ENCODE data around the gene MKRN3.
A peak's percentile ranks its signal among the peaks of the same experiment; 100 is the strongest.

The MKRN3 gene

GRCh38 chr15:23565395-23566070 is at the start of gene MKRN3:
Gene MKRN3 (plus strand): TSS chr15:23565674. CDS start chr15:23565783, 109 bp downstream.
- H3K27ac ChIP-seq = no peak within 1 kb of the TSS
- TF ChIP-seq CTCF (conservative IDR thresholded peaks at IDR 0.05) = no peak

DNA sequence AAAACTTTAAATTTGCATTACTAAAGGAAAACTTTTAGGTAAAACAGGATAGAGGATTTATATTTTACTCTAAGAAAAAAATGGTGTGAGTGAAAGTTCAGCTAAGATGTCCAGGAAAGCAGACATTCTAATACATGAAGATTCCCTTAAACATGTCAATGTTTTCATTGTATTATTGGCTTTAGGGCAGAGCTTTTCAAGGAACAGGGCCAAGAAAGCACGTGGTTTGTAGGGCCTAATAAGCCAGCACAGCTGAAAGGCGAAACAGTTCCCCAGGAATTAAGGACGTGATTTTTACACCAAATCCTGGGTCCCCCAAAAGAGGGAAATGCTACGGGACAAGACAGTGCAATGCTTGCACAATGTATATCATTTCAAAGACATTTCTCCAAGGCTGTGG is 48.6 kb upstream of the MKRN3 start:
- no peak overlapping the region for H3K27ac ChIP-seq
- TF ChIP-seq CTCF (conservative IDR thresholded peaks at IDR 0.05) = no peak

DNA sequence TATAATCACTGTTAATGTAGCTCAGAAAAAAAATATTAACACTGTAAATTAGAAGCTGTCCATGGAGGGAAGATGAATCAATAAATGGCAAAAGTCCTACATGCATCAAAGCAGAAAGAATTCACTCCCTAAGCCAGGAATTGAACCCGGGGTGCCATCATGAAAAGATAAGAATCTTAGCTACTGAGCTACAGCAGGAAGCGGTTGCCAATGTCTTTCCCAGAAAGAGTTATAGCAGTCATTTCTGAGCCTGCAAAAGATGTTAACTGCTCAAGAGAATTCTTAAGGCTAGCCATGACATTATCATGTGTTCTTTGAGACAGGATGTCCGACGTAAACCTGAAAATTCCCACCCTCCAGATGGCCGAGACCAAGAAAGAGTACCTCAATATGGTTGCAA is 47.4 kb upstream of the MKRN3 start:
- TF ChIP-seq CTCF (conservative IDR thresholded peaks at IDR 0.05) = no peak
- no peak overlapping the region for H3K27ac ChIP-seq

- H3K27ac ChIP-seq = no peak overlapping the region
- TF ChIP-seq CTCF (conservative IDR thresholded peaks at IDR 0.05) = no peak
Measured at GRCh38 chr15:23524816-23525215, 40.7 kb upstream of the MKRN3 start.

DNA sequence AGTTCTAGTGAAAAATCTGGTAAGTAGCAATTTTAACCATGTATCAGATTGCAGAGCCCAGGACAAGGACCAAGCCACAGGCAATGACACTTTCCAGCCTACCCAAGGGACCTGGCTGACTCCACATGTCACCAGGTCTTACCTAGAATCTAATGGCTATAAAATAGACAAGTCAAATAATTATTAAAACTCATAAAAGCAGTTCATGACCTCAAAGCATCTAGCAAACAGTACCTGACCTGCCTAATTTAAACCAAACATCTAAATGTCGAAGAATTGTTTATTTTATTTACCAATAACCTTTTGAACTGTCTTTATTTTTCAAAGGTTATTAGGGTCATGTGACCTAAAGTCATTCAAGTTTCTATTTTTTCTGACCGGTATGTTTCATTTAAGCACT is 35.6 kb upstream of the MKRN3 start:
- TF ChIP-seq CTCF (conservative IDR thresholded peaks at IDR 0.05) = no peak
- peak overlapping the region; percentile 59 for H3K27ac ChIP-seq

DNA sequence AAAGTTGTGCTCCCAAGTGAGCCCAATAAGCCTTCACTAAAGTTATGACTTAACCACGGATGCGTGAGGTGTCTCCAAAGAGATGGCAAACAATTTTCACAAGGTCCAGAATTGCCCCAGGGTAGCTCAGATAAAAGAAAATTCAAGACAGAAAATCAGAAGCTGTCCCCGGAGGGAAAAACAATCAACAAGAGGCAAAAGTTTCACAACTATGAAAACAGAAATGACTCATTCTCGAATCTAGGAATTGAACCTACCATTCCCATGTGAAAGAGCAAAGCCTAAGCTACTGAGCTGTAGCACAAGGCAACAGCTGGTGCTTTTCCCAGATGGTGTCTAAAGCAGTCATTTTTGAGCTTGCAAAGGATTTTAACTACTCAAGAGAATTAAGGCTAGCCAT is 33.5 kb upstream of the MKRN3 start:
- TF ChIP-seq CTCF (conservative IDR thresholded peaks at IDR 0.05) = no peak
- no peak overlapping the region for H3K27ac ChIP-seq

DNA sequence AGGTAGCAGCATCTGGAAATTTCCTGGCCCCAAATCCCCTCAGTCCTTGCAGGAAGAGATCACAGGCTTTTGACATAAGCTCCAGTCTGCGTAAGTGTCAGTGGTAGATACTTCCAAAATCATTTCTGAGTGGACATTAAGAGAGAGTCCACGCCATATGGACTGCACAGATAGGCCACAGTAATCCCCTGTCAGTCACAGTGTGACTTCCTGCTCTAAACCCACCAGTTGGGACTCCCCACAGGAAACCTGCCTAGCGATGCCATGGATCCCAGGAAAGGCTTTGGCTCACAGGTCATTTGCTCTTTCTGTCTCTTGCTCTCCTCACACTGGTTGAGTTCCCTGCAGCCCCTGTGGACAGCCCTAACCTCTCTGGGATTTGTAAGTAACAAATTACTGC is 28.8 kb upstream of the MKRN3 start:
- TF ChIP-seq CTCF (conservative IDR thresholded peaks at IDR 0.05) = no peak
- H3K27ac ChIP-seq = no peak overlapping the region

Data from VCaP (cell line).